ENCODE measurements around the gene LIX1L.
"Not testable (repeated sequence)": the region's sequence is repeated elsewhere in the genome, so short reads cannot be mapped to it uniquely, and the experiment has no call there.

The LIX1L gene

GRCh38 chr1:145937436-145937835 is 20.4 kb downstream of the LIX1L start:
- no peak for DNase-seq

- no peak for DNase-seq
Measured at GRCh38 chr1:145936247-145936646, 21.6 kb downstream of the LIX1L start.

DNA sequence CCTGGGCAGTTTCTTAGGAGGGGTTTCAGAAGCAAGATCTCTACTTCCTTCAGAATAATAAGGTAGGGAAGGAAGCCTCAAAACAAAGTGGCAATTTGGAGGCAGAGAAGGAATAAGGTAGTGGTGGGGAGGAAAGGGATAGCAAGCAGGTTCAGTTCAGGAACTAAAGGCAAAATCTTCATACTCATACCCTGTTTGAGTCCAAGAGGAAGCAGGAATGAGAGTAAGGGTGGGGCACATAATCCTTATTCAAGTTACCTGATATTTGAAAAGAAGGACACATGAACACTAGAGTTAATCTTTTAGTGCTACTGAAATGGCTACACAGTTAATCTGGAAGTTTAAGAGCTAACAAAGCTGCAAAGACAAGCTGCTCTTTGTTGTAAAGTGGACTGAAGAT is 22.1 kb downstream of the LIX1L start:
- DNase-seq = no peak

DNA sequence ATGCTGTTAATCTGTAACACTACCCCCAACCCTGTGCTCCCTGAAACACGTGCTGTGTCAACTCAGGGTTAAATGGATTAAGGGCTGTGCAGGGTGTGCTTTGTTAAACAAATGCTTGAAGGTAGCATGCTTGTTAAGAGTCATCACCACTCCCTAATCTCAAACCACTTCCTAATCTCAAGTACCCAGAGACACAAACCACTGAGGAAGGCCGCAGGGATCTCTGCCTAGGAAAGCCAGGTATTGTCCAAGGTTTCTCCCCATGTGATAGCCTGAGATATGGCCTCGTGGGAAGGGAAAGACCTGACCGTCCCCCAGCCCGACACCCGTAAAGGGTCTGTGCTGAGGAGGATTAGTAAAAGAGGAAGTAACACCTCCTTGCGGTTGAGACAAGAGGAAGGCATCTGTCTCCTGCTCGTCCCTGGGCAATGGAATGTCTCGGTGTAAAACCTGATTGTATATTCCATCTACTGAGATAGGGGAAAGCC is 25.3 kb downstream of the LIX1L start:
- DNase-seq = not testable (repeated sequence)

GRCh38 chr1:145927916-145928643 is 29.7 kb downstream of the LIX1L start:
- peak in 2 of 51 donors; percentile 3 to 4 for DNase-seq

GRCh38 chr1:145927063-145927886 is 30.5 kb downstream of the LIX1L start, which contains the start of gene RBM8A:
TSS of gene RBM8A (minus strand) at chr1:145927484. CDS start at chr1:145927426, 58 bp downstream.
- peak; percentile 31 to 98 (median 88) for DNase-seq

DNA sequence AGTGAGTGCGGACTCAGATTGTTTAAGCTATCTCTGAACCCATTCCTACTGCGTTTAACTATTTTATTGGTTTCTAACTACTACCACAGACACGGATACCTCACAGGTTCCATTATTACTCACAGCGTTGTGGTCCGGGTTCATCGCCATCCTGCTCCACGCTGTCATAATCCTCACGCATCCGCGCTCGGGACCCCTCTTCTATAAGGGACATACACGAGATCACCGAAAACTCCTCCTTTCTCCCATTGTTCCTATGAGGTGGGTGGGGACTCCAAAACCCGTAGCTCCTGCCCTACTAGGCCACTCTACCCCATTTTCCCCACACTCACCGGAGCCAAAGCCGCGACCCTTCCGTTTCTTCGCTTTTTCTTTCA is 31.1 kb downstream of the LIX1L start:
- DNase-seq = no peak

GRCh38 chr1:145922266-145922665 is 35.6 kb downstream of the LIX1L start:
- DNase-seq = no peak

GRCh38 chr1:145920297-145920696 is 37.5 kb downstream of the LIX1L start:
- not testable (repeated sequence) for DNase-seq

DNA sequence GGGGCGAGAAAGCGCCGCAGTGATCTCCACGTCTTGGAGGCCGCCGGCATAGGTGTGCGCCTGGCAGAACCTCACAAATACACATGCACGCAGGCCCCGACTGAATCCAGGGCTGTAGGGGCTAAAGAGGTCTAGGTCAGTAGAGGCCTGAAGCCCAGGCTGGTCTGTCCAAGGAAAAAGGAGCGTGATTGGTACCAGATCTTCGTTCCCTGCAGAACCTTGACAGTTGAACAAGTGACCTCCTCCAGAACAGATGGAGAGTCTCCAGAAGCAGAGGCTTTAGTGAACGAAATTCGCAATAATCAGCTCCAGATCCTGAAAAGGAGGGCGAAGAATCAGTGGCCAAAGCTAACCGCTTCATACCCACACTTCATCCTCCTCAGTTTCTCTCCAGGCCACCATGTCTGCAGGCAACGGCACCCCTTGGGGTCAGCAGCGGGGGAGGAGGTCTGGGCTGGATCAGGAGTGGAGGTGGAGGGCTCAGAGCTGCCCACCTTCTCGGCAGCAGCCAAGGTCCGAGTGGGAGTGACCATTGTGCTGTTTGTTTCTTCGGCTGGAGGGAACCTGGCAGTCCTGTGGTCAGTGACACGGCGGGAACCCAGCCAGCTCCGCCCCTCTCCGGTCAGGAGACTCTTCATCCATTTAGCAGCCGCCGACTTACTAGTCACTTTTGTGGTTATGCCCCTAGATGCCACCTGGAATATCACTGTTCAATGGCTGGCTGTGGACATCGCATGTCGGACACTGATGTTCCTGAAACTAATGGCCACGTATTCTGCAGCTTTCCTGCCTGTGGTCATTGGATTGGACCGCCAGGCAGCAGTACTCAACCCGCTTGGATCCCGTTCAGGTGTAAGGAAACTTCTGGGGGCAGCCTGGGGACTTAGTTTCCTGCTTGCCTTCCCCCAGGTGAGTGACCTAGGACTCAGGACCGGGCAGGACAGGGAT is 38.6 kb downstream of the LIX1L start:
- DNase-seq = peak in 37 of 51 donors; percentile 8 to 53 (median 29)

- DNase-seq = peak; percentile 65 to 96 (median 86)
Measured at GRCh38 chr1:145918144-145918991, 39.4 kb downstream of the LIX1L start, which contains the start of gene PEX11B. TSS of gene PEX11B (minus strand) at chr1:145918717. CDS start at chr1:145918688, 29 bp downstream.

DNA sequence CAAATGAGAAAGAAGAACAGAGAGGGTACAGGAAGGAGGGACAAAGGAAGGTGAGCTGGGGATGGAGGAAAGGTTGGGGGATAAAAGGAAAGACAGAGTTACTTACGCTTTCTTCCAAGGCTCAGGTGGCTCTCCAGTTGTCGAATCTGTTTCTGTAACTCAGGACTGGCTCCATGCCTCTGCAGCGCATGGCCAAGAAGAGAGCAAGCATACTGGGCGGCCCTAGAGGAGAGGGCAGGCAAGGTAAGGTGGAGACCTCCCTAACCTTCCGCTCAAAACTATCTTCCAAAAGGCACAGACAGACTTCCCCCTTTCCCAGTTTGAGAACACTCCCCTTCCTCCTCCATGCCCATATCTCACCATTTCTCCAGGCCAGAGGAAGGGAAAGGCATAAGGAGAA is 40.2 kb downstream of the LIX1L start:
- no peak for DNase-seq

DNA sequence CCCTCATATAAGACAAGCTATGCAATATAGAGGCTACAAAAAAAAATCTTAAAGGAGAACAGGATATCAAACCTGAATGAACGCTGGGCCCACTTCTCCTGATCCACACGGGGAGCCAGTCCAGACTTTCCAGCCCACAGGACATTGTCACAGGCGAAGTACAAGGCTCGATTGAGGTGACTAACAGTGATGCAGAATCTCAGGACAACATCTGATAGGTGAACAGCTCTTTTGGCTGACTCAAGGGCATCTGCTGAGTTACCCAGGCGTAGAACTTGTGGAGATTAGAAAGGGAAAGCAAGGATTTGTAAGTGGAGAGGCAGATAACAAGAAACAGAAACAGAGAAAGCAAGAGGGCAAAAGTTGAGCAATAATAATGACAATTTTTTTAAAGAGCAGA is 41.1 kb downstream of the LIX1L start:
- no peak for DNase-seq

- DNase-seq = no peak
Measured at GRCh38 chr1:145912128-145912641, 45.6 kb downstream of the LIX1L start.

DNA sequence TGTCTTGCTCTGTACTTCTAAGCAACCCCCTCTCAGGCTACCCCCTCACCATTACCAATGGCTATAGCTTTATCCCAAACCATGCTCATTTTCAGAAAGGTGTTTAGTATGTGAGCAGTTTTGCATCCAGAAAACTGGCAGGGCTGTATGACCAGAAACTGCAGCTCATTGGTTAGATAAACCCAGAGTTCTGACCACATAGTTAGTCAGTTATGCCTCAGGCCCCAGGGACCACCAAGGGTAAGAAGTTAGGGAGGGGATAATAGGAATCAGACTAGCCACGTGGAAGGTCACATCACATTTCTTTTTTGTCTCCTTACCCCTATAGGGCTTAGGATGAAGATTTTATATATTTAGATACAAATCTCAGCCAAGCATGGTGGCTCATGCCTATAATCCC is 49.2 kb downstream of the LIX1L start:
- no peak for DNase-seq

- no peak for DNase-seq
Measured at GRCh38 chr1:145906954-145907753, 50.7 kb downstream of the LIX1L start.

DNA sequence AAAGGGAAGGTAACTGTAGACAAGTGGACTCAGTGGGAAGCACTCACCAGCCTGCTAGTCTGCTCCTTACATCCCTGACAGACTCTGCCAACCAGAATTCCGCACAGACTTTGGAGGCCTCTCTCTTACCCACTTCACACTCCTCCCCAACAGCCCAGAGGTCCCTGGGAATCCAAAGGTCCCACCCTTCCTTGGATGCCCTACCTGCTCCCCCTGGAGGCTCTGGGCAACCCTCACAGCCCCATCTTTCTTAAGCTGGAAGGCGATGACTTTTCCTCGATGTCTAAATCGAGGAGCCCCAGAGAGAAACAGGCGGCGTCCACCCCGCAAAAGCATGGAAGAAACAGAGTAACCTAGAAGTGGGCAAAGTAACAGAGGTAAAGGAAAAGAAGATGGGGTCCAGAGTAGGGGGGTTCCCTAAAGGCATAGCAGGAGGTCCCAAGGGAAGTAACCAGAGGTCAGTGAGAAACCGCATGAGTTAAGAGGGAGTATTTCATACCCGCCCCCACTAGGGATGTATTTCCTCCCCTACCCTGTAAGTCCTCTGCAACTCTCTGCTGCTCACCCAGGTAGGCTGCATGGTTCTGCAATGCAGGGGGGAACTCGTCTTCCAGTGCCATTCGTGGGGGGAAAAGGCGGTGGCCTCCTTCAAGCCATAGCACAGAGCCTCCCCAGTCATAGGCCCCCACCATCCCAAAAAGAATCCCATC is 56.4 kb downstream of the LIX1L start:
- DNase-seq = no peak

GRCh38 chr1:145898756-145899155 is 59.1 kb downstream of the LIX1L start:
- no peak for DNase-seq

DNA sequence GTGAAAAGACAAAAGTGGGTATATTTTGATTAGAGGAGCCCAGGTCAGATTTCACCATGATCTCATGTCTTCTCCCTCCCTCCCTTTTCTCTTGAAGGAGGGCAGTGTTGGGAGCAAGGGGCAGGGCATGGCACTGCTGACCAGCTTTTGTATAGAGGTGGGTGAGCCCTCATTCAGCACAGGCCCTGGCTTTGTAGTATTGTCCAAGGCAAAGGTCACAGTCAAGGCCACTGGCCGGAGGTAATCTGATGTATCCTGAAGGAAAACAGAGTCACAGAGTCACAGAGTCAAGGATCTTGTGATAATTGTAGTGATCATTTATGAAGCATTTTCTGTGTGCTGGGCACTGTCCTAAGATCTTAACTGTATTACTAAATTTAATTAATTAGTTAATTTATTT is 59.8 kb downstream of the LIX1L start:
- DNase-seq = no peak
